H1 (cell line): ENCODE results near the gene CRTC1. TPM values are rescaled to one million over a fixed set of nuclear protein-coding genes. Genes with fewer than 3 reads are reported as not detected.

ENCODE experiments used
- CTCF ChIA-PET: fragments of 300-600 bp; sonication (Branson Sonifier 250); formaldehyde crosslinking; loops from one replicate; lab custom pipeline; 2021; ENCODE audit not compliant: partially characterized antibody; lab: Charles Lee
- POLR2A ChIA-PET: fragments of 300-600 bp; sonication (Branson Sonifier 250); formaldehyde crosslinking; loops from one replicate; lab custom pipeline; 2021; ENCODE audit warnings: inconsistent platforms; ENCODE audit not compliant: partially characterized antibody; lab: Charles Lee
- DNase-seq, 2 experiments: peaks; one replicate each; pipeline versions ENCODE4 v3.0.0 to v3.0.0-alpha.2; 2010 to 2022; ENCODE audit warnings: low spot score in 2 of 2, low read depth in 1 of 2, mixed read lengths in 1 of 2
- FAIRE-seq: peaks from 2 replicates; lab custom pipeline; 2011; peaks lifted over from hg19 to GRCh38; lab: Jason Lieb, UNC
- H2AFZ ChIP-seq: 2 replicates; pipeline ENCODE4 v1.8.1; 2012; ENCODE audit warnings: low read length, inconsistent platforms
- H2AK5ac ChIP-seq: 2 replicates; pipeline ENCODE4 v1.6.1; 2013; ENCODE audit warnings: low read depth, low read length
- H2BK120ac ChIP-seq: replicated peaks from 2 replicates; pipeline ENCODE3; 2013; ENCODE audit warnings: low read depth, low read length, inconsistent platforms
- H2BK12ac ChIP-seq: 2 replicates; pipeline ENCODE4 v1.6.1; 2013; ENCODE audit warnings: low read depth, low read length
- H2BK15ac ChIP-seq: 2 replicates; pipeline ENCODE4 v1.6.1; 2013; ENCODE audit warnings: low read length
- H2BK20ac ChIP-seq: 2 replicates; pipeline ENCODE4 v1.6.1; 2013; ENCODE audit warnings: low read length
- H2BK5ac ChIP-seq: 2 replicates; pipeline ENCODE4 v1.6.1; 2013; ENCODE audit warnings: low read depth, low read length
- H3K14ac ChIP-seq: 2 replicates; pipeline ENCODE4 v1.6.1; 2013; ENCODE audit warnings: inconsistent platforms; ENCODE audit not compliant: insufficient read length
- H3K18ac ChIP-seq: 2 replicates; pipeline ENCODE4 v1.6.1; 2013; ENCODE audit warnings: low read length; ENCODE audit errors: extremely low read depth
- H3K23ac ChIP-seq: 2 replicates; pipeline ENCODE4 v1.6.1; 2013; ENCODE audit warnings: inconsistent platforms; ENCODE audit not compliant: insufficient read length
- H3K23me2 ChIP-seq: 2 replicates; pipeline ENCODE4 v1.6.1; 2013; ENCODE audit warnings: low read depth, low read length
- H3K27ac ChIP-seq: 2 replicates; pipeline ENCODE4 v1.6.1; 2011; ENCODE audit warnings: low read depth, low read length, inconsistent platforms
- H3K27me3 ChIP-seq, 4 experiments: replicated peaks in 1 of 4; 1 replicate in 1 of 4; 2 replicates in 3 of 4; pipeline versions ENCODE4 v1.6.1 to v1.8.1; 2011 to 2013; ENCODE audit warnings: low read length in 3 of 4, mild to moderate bottlenecking in 3 of 4, inconsistent platforms in 2 of 4, mixed read lengths in 2 of 4, moderate library complexity in 1 of 4; ENCODE audit not compliant: control insufficient read depth in 3 of 4, insufficient read depth in 3 of 4; ENCODE audit errors: extremely low read depth in 1 of 4
- H3K36me3 ChIP-seq, 4 experiments: 2 replicates each; pipeline versions ENCODE4 v1.6.1 to v1.8.1; 2011 to 2013; ENCODE audit warnings: mild to moderate bottlenecking in 4 of 4, low read length in 3 of 4, moderate library complexity in 2 of 4, control low read depth in 1 of 4, inconsistent platforms in 1 of 4; ENCODE audit not compliant: insufficient read depth in 4 of 4, control insufficient read depth in 2 of 4
- H3K4ac ChIP-seq: replicated peaks from 2 replicates; pipeline ENCODE3; 2013; ENCODE audit warnings: low read length, low read depth, mixed read lengths, inconsistent platforms; ENCODE audit not compliant: insufficient read length
- H3K4me1 ChIP-seq, 4 experiments: replicated peaks in 1 of 4; 1 replicate in 1 of 4; 2 replicates in 3 of 4; pipeline versions ENCODE4 v1.6.1 to v1.8.1; 2011 to 2013; ENCODE audit warnings: low read length in 3 of 4, inconsistent platforms in 2 of 4, mixed read lengths in 1 of 4; ENCODE audit not compliant: insufficient read depth in 4 of 4, control insufficient read depth in 3 of 4
- H3K4me2 ChIP-seq, 2 experiments: 2 replicates each; pipeline versions ENCODE4 v1.6.1 to v1.8.1; 2011 to 2013; ENCODE audit warnings: low read depth in 2 of 2, low read length in 2 of 2, control low read depth in 1 of 2, inconsistent platforms in 1 of 2, mild to moderate bottlenecking in 1 of 2; ENCODE audit not compliant: insufficient read depth in 1 of 2
- H3K4me3 ChIP-seq, 4 experiments: fragments of 200-600, 300-600 bp in 1 of 4; sonication (generic), shearing (Covaris generic), sonication (Bioruptor Twin) in 1 of 4; 2 replicates each; pipeline versions ENCODE4 v1.5.1 to v1.8.1; 2011 to 2016; ENCODE audit warnings: low read length in 4 of 4, low read depth in 3 of 4, control low read depth in 2 of 4, inconsistent platforms in 2 of 4, mild to moderate bottlenecking in 2 of 4, mixed read lengths in 1 of 4, moderate library complexity in 1 of 4; ENCODE audit not compliant: insufficient read depth in 2 of 4; ENCODE audit errors: extremely low read depth in 1 of 4
- H3K56ac ChIP-seq: replicated peaks from 2 replicates; pipeline ENCODE3; 2013; ENCODE audit warnings: low read depth, mild to moderate bottlenecking, mixed read lengths, low read length, inconsistent platforms; ENCODE audit not compliant: insufficient read length
- H3K79me1 ChIP-seq: 2 replicates; pipeline ENCODE4 v1.6.1; 2013; ENCODE audit warnings: low read depth, low read length, control low read depth
- H3K79me2 ChIP-seq, 2 experiments: 2 replicates each; pipeline versions ENCODE4 v1.6.1 to v1.8.1; 2012 to 2013; ENCODE audit warnings: low read length in 2 of 2, mild to moderate bottlenecking in 2 of 2, inconsistent platforms in 1 of 2; ENCODE audit not compliant: insufficient read depth in 2 of 2, control insufficient read depth in 1 of 2
- H3K9ac ChIP-seq, 4 experiments: replicated peaks in 1 of 4; 1 replicate in 1 of 4; 2 replicates in 3 of 4; pipeline versions ENCODE4 v1.6.1 to v1.8.1; 2011 to 2013; ENCODE audit warnings: low read depth in 3 of 4, low read length in 3 of 4, control low read depth in 2 of 4, mild to moderate bottlenecking in 2 of 4, moderate library complexity in 2 of 4, inconsistent platforms in 1 of 4; ENCODE audit errors: extremely low read depth in 1 of 4
- H3K9me3 ChIP-seq, 2 experiments: 2 replicates each; pipeline versions ENCODE4 v1.6.1 to v1.8.1; 2012 to 2013; ENCODE audit warnings: mild to moderate bottlenecking in 2 of 2, moderate library complexity in 2 of 2, control low read depth in 1 of 2, inconsistent platforms in 1 of 2, low read depth in 1 of 2, low read length in 1 of 2, mixed read lengths in 1 of 2; ENCODE audit not compliant: insufficient read depth in 2 of 2
- H4K20me1 ChIP-seq, 2 experiments: replicated peaks in 1 of 2; 2 replicates each; pipeline versions ENCODE3 to v1.8.1; 2011 to 2013; ENCODE audit warnings: inconsistent platforms in 2 of 2, low read length in 2 of 2, mild to moderate bottlenecking in 1 of 2; ENCODE audit not compliant: insufficient read depth in 2 of 2, control insufficient read depth in 1 of 2
- H4K5ac ChIP-seq: 2 replicates; pipeline ENCODE4 v1.6.1; 2013; ENCODE audit warnings: low read length, low read depth, mixed read lengths, inconsistent platforms; ENCODE audit not compliant: insufficient read length
- H4K8ac ChIP-seq: 2 replicates; pipeline ENCODE4 v1.8.0; 2013; ENCODE audit warnings: mild to moderate bottlenecking, moderate library complexity, low read length, inconsistent platforms; ENCODE audit not compliant: insufficient read depth; ENCODE audit errors: extremely low read depth
- H4K91ac ChIP-seq: replicated peaks from 2 replicates; pipeline ENCODE3; 2013; ENCODE audit warnings: low read length, mixed read lengths, inconsistent platforms; ENCODE audit not compliant: insufficient read length
- BCL11A ChIP-seq, 2 experiments: IDR thresholded peaks; one replicate each; pipeline ENCODE4 v1.6.1; 2011; ENCODE audit warnings: low read depth in 2 of 2, low read length in 2 of 2, mild to moderate bottlenecking in 2 of 2
- RBBP5 ChIP-seq: IDR thresholded peaks from 2 replicates; pipeline ENCODE4 v1.7.1; 2012; ENCODE audit warnings: low read depth, mild to moderate bottlenecking, inconsistent platforms, low read length, moderate library complexity, borderline replicate concordance
- RXRA ChIP-seq: IDR thresholded peaks from 2 replicates; pipeline ENCODE4 v1.6.1; 2011; ENCODE audit warnings: low read depth, mild to moderate bottlenecking, low read length, moderate library complexity; ENCODE audit not compliant: insufficient read depth
- SAP30 ChIP-seq: fragments of 300-600 bp; sonication (generic); IDR thresholded peaks from 2 replicates; pipeline ENCODE4 v1.7.1; 2012; ENCODE audit warnings: low read length, moderate library complexity, mild to moderate bottlenecking, inconsistent platforms; ENCODE audit not compliant: insufficient read depth, insufficient replicate concordance
- SP2 ChIP-seq: IDR thresholded peaks from 2 replicates; pipeline ENCODE4 v1.6.1; 2012; ENCODE audit warnings: mild to moderate bottlenecking, low read length, inconsistent platforms
- TAF1 ChIP-seq: IDR thresholded peaks from 2 replicates; pipeline ENCODE4 v1.6.1; 2011; ENCODE audit warnings: mild to moderate bottlenecking, low read depth, low read length
- WGBS, 2 experiments: shearing (Covaris generic) in 1 of 2; methylation state at CpG; one replicate each; pipeline versions ENCODE4 v1.1.6 to v1.1.7; 2013 to 2015; ENCODE audit warnings: low lambda C conversion rate in 2 of 2, mixed read lengths in 2 of 2, inconsistent platforms in 1 of 2, low coverage in 1 of 2, missing lambda C conversion rate in 1 of 2; ENCODE audit not compliant: insufficient replicate concordance in 2 of 2, insufficient coverage in 1 of 2, insufficient read length in 1 of 2; ENCODE audit errors: extremely low coverage in 1 of 2, missing lambda C conversion rate in 1 of 2; 5-methylcytosine and 5-hydroxymethylcytosine counted together
- polyA plus RNA-seq, 7 experiments: library from polyadenylated mRNA; depleted of rRNA in 3 of 7; stranded (reverse) in 5 of 7; unstranded in 2 of 7; fragments of >200 nt in 5 of 7; fragments of 200-250 nt in 2 of 7; gene quantifications; 1 replicate in 5 of 7; 2 replicates in 1 of 7; 4 replicates in 1 of 7; pipeline versions ENCODE4 v1.2.1 to v1.2.3, GENCODE V29; 2011 to 2013; ENCODE audit warnings: missing spikeins in 2 of 7, mixed read lengths in 2 of 7
- total RNA-seq: library from RNA; stranded (reverse); fragmentation: NEBNext Ultra II Directional; extraction: Animal tissue kit (Norgen Biotek cat#: 25700); gene quantifications from 2 replicates; pipeline ENCODE4 v1.2.1, GENCODE V29; 2021
- TF ChIP-seq, protein P1 (sequence below), 3 experiments: IDR thresholded peaks; 1 replicate in 2 of 3; 2 replicates in 1 of 3; pipeline versions ENCODE4 v1.5.1 to v1.6.1; 2011; ENCODE audit warnings: low read length in 3 of 3, mild to moderate bottlenecking in 3 of 3, inconsistent platforms in 2 of 3, low read depth in 1 of 3, moderate library complexity in 1 of 3; ENCODE audit not compliant: insufficient read depth in 1 of 3; ENCODE audit errors: control extremely low read depth in 1 of 3

CRTC1 gene
- total and polyA plus RNA-seq, 2 of the 8 experiments (the other 6 are each of a cell fraction or from before 2014, with no cell fraction given) = 2.9 to 8.5 TPM

DNA sequence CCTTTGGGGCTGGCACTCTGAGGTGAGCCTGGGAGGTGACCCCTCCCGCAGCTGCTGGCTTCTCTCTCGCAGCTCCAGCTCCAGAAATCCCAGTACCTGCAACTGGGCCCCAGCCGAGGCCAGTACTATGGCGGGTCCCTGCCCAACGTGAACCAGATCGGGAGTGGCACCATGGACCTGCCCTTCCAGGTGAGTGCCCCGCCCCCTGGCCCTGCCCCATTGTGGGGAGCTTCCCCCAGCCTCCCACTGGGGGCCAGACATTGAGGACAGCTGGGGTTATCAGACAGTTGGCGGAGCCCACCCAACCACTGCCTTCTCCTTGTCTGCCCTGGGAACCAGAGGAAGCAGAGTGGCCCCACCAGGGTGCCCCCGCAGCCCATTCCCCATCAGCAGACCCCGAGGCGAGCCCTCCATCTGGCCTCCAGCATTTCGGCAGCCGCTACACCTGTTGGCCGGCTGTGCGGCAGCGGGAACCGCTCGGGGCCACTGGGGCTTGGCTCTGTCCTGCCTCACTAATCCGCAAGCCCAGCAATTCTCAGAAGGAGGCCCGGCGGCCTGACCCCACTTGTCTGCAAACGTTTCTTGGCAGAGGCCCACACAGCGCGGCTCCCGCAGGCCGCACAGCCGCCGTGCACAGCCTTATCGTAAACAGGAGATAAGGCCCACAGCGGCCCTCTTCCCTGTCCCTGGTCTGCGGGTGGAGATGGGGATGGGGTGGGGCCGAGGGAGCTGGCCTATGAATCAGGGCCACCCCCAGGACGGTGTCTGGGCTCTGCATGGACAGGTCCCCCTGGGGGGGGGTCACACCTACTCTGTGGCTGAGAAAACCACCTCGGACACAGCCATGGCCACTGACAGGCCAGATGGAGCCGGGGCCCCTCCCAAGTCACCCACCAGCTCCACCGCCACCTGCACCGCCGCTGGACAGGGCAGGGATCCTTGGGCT, 59.6 kb downstream of the CRTC1 start:
- H2BK20ac ChIP-seq = no peak overlapping the region
- H3K4me2 ChIP-seq = no peak overlapping the region
- TF ChIP-seq SP2 (no peak), RBBP5 (no peak), TAF1 (no peak), RXRA (no peak), SAP30 (no peak), BCL11A (IDR thresholded peaks at IDR 0.05; ENCODE audit: low read depth in 2 of 2, low read length in 2 of 2) (no peak)
- TF ChIP-seq, protein P1, sequence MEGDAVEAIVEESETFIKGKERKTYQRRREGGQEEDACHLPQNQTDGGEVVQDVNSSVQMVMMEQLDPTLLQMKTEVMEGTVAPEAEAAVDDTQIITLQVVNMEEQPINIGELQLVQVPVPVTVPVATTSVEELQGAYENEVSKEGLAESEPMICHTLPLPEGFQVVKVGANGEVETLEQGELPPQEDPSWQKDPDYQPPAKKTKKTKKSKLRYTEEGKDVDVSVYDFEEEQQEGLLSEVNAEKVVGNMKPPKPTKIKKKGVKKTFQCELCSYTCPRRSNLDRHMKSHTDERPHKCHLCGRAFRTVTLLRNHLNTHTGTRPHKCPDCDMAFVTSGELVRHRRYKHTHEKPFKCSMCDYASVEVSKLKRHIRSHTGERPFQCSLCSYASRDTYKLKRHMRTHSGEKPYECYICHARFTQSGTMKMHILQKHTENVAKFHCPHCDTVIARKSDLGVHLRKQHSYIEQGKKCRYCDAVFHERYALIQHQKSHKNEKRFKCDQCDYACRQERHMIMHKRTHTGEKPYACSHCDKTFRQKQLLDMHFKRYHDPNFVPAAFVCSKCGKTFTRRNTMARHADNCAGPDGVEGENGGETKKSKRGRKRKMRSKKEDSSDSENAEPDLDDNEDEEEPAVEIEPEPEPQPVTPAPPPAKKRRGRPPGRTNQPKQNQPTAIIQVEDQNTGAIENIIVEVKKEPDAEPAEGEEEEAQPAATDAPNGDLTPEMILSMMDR (IDR thresholded peaks at IDR 0.05; ENCODE audit: control extremely low read depth in 1 of 3, insufficient read depth in 1 of 3, low read depth in 1 of 3, low read length in 3 of 3) = no peak
- no peak overlapping the region for H2AK5ac ChIP-seq
- H4K20me1 ChIP-seq = peaks cover 2 to 3% of the 10 kb centered on the region in 2 experiments
- H3K9me3 ChIP-seq = no peaks in the 10 kb centered on the region
- POLR2A ChIA-PET = interaction anchor here (0.6 to 0.9 kb wide), 3 partner anchors 12 to 184 kb away, joined by 3 read pairs; no protein-coding TSS in a partner anchor
- DNase-seq = no peak
- H2BK120ac ChIP-seq = no peak overlapping the region
- H2BK12ac ChIP-seq = no peak overlapping the region
- no peaks in the 10 kb centered on the region for H3K36me3 ChIP-seq
- H2AFZ ChIP-seq = no peak overlapping the region
- H3K4ac ChIP-seq = no peak overlapping the region
- no peak overlapping the region for H3K14ac ChIP-seq
- CTCF ChIA-PET = interaction anchor here (0.5 to 1.7 kb wide), 6 partner anchors 14 to 1664 kb away, joined by 3 to 6 read pairs (median 4); no protein-coding TSS in a partner anchor
- no peak overlapping the region for H3K56ac ChIP-seq
- no peaks in the 10 kb centered on the region for H3K27me3 ChIP-seq
- peaks cover 0 to 15% (median 4%) of the 10 kb centered on the region in 4 experiments; a peak in 6 of 7 replicates for H3K4me1 ChIP-seq
- H3K79me2 ChIP-seq = no peaks in the 10 kb centered on the region
- 86% methylated on average over 29 of the region's 38 CpGs; no CpG with 5 or more reads in 1 of the 2 experiments for WGBS, 2 experiments
- H3K23ac ChIP-seq = no peak overlapping the region
- no peaks in the 10 kb centered on the region; the same call in 1 of the 2 replicates for H3K23me2 ChIP-seq
- no peak overlapping the region for H4K5ac ChIP-seq
- H3K4me3 ChIP-seq = no peak overlapping the region
- no peak overlapping the region for H2BK5ac ChIP-seq
- no peak overlapping the region for H3K18ac ChIP-seq
- H3K9ac ChIP-seq = no peak overlapping the region
- H4K91ac ChIP-seq = no peak overlapping the region
- no peak overlapping the region; the same call in 1 of the 2 replicates for H4K8ac ChIP-seq
- peaks cover 2% of the 10 kb centered on the region; the same call in 1 of the 2 replicates for H3K79me1 ChIP-seq
- no peak overlapping the region for H2BK15ac ChIP-seq
- H3K27ac ChIP-seq = no peak overlapping the region
- FAIRE-seq = no peak
